HCT116 (cell line): ENCODE results near the gene TMEM129. TPM values are rescaled to one million over a fixed set of nuclear protein-coding genes. Genes with fewer than 3 reads are reported as not detected.

ENCODE experiments used
- ATAC-seq: fragments of 200-7000 bp; cut with Tn5 transposase; 2 replicates; pipeline ENCODE4 v1.9.1; 2020; ENCODE audit warnings: mild to moderate bottlenecking, moderate library complexity
- BruUV-seq: library from RNA; stranded (reverse); fragments of 400-500 nt; replicated peaks from 2 replicates; lab custom pipeline; 2021; lab: Mats Ljungman, UMichigan
- CTCF ChIA-PET: fragments of 300-600 bp; sonication (Branson Sonifier 250); formaldehyde crosslinking; loops from one replicate; lab custom pipeline; 2021; ENCODE audit warnings: antibody characterized with exemption; lab: Charles Lee
- POLR2A ChIA-PET: fragments of 300-600, 350-600 bp; sonication (Branson Sonifier 250); formaldehyde crosslinking; loops from one replicate; lab custom pipeline; 2021; ENCODE audit warnings: antibody characterized with exemption; lab: Charles Lee
- RAD21 ChIA-PET, 2 experiments: fragments of 300-600 bp; sonication (Branson Sonifier 250); formaldehyde crosslinking; loops; one replicate each; lab custom pipeline; 2023; ENCODE audit warnings: low total read pairs in 2 of 2; ENCODE audit not compliant: uncharacterized antibody in 2 of 2, unreplicated experiment in 2 of 2, low non-redundant PET in 1 of 2; lab: Charles Lee
- DNase-seq: peaks from one replicate; pipeline ENCODE4 v3.0.0-alpha.2; 2010; ENCODE audit warnings: low read depth, low spot score
- H2AFZ ChIP-seq: fragments of 200-600 bp; shearing (Covaris generic), sonication (generic); 2 replicates; pipeline ENCODE4 v1.6.1; 2017; ENCODE audit warnings: low read depth, mixed run types, mixed read lengths, antibody characterized with exemption, low read length; ENCODE audit not compliant: poor library complexity, severe bottlenecking
- H3K27ac ChIP-seq: 2 replicates; pipeline ENCODE4 v1.5.1; 2012; ENCODE audit warnings: low read depth, low read length
- H3K27me3 ChIP-seq: fragments of 200-600 bp; sonication (generic); 2 replicates; pipeline ENCODE4 v1.6.1; 2016; ENCODE audit warnings: mixed run types, low read length, mixed read lengths; ENCODE audit not compliant: insufficient read depth
- H3K36me3 ChIP-seq, 2 experiments: fragments of 200-500 bp in 1 of 2; fragments of 200-600 bp in 1 of 2; sonication (Bioruptor generic) in 1 of 2; sonication (generic) in 1 of 2; 2 replicates each; pipeline versions ENCODE4 v1.5.1 to v1.6.1; 2014 to 2016; ENCODE audit warnings: low read length in 2 of 2, inconsistent platforms in 1 of 2, mixed read lengths in 1 of 2, mixed run types in 1 of 2; ENCODE audit not compliant: insufficient read depth in 2 of 2, control insufficient read depth in 1 of 2
- H3K4me1 ChIP-seq, 2 experiments: fragments of 200-600 bp in 1 of 2; sonication (generic) in 1 of 2; 2 replicates each; pipeline versions ENCODE4 v1.5.1 to v1.6.1; 2012 to 2017; ENCODE audit warnings: low read length in 2 of 2, inconsistent platforms in 1 of 2, mild to moderate bottlenecking in 1 of 2, mixed read lengths in 1 of 2, mixed run types in 1 of 2, moderate library complexity in 1 of 2; ENCODE audit not compliant: insufficient read depth in 2 of 2, control insufficient read depth in 1 of 2
- H3K4me2 ChIP-seq: fragments of 200-600 bp; sonication (generic); 2 replicates; pipeline ENCODE4 v1.6.1; 2017; ENCODE audit warnings: mixed run types, low read length, mixed read lengths
- H3K4me3 ChIP-seq, 2 experiments: fragments of 200-600 bp in 1 of 2; sonication (generic) in 1 of 2; replicated peaks in 1 of 2; 2 replicates each; pipeline ENCODE4 v1.5.1; 2011 to 2016; ENCODE audit warnings: low read length in 2 of 2, control low read depth in 1 of 2, low read depth in 1 of 2, mild to moderate bottlenecking in 1 of 2, mixed read lengths in 1 of 2, mixed run types in 1 of 2
- H3K79me2 ChIP-seq: fragments of 200-600 bp; sonication (generic); 2 replicates; pipeline ENCODE4 v1.6.1; 2017; ENCODE audit warnings: mild to moderate bottlenecking, mixed run types, low read length, moderate library complexity, mixed read lengths; ENCODE audit not compliant: insufficient read depth
- H3K9ac ChIP-seq: fragments of 200-600 bp; sonication (generic); 2 replicates; pipeline ENCODE4 v1.6.1; 2016; ENCODE audit warnings: low read length, mixed read lengths
- H3K9me2 ChIP-seq: fragments of 200-600 bp; sonication (generic), shearing (Covaris generic); 2 replicates; pipeline ENCODE4 v1.6.1; 2017; ENCODE audit warnings: mixed run types, mild to moderate bottlenecking, moderate library complexity; ENCODE audit not compliant: insufficient read depth
- H3K9me3 ChIP-seq, 2 experiments: fragments of 200-500 bp in 1 of 2; fragments of 200-600 bp in 1 of 2; sonication (Bioruptor generic) in 1 of 2; sonication (generic) in 1 of 2; 2 replicates each; pipeline ENCODE4 v1.6.1; 2014 to 2017; ENCODE audit warnings: low read length in 2 of 2, mixed read lengths in 2 of 2, inconsistent platforms in 1 of 2, low read depth in 1 of 2, mild to moderate bottlenecking in 1 of 2, mixed run types in 1 of 2, moderate library complexity in 1 of 2; ENCODE audit not compliant: control insufficient read depth in 1 of 2, insufficient read depth in 1 of 2
- H4K20me1 ChIP-seq: fragments of 200-600 bp; sonication (generic), shearing (Covaris generic); 2 replicates; pipeline ENCODE4 v1.6.1; 2017; ENCODE audit warnings: mixed run types, mild to moderate bottlenecking, moderate library complexity; ENCODE audit not compliant: insufficient read depth
- CBX3 ChIP-seq: IDR thresholded peaks from 2 replicates; pipeline ENCODE4 v1.6.1; 2012; ENCODE audit warnings: low read depth
- CTCF ChIP-seq, 3 experiments: fragments of 200-600 bp in 1 of 3; sonication (generic) in 1 of 3; IDR thresholded peaks in 2 of 3; conservative IDR thresholded peaks in 1 of 3; 2 replicates each; pipeline ENCODE4 v1.5.1; 2012 to 2017; ENCODE audit warnings: low read depth in 2 of 3, low read length in 2 of 3, antibody characterized with exemption in 1 of 3, borderline replicate concordance in 1 of 3, control low read depth in 1 of 3, mild to moderate bottlenecking in 1 of 3, mixed read lengths in 1 of 3, mixed run types in 1 of 3, moderate library complexity in 1 of 3; ENCODE audit not compliant: insufficient read depth in 1 of 3
- EZH2phosphoT487 ChIP-seq: fragments of 200-600 bp; IDR thresholded peaks from 2 replicates; pipeline ENCODE4 v1.6.1; 2018; ENCODE audit warnings: antibody characterized with exemption, borderline replicate concordance
- JUND ChIP-seq: IDR thresholded peaks from 2 replicates; pipeline ENCODE4 v1.6.1; 2012
- POLR2A ChIP-seq: IDR thresholded peaks from 2 replicates; pipeline ENCODE4 v1.7.0; 2011; ENCODE audit warnings: borderline replicate concordance; ENCODE audit not compliant: insufficient read depth, insufficient read length; ENCODE audit errors: extremely low read depth
- POLR2AphosphoS5 ChIP-seq: IDR thresholded peaks from 2 replicates; pipeline ENCODE4 v1.6.1; 2011; ENCODE audit warnings: mild to moderate bottlenecking, low read depth, low read length, moderate library complexity
- RAD21 ChIP-seq: IDR thresholded peaks from 2 replicates; pipeline ENCODE4 v1.6.1; 2012; ENCODE audit warnings: low read depth, mild to moderate bottlenecking
- REST ChIP-seq: IDR thresholded peaks from 2 replicates; pipeline ENCODE4 v1.6.1; 2012; ENCODE audit warnings: low read depth
- ZBTB33 ChIP-seq: IDR thresholded peaks from 2 replicates; pipeline ENCODE4 v1.6.1; 2011; ENCODE audit warnings: mild to moderate bottlenecking, low read length, moderate library complexity; ENCODE audit not compliant: insufficient replicate concordance; ENCODE audit errors: extremely low read depth
- ZFX ChIP-seq: fragments of 450-650 bp; IDR thresholded peaks from 2 replicates; pipeline ENCODE4 v1.6.1; 2017
- intact Hi-C: fragments of 100-400 bp; cut with micrococcal nuclease; formaldehyde crosslinking; loops from 2 replicates; pipeline ENCODE4 v1.10.0; 2022
- total RNA-seq: library from RNA; stranded (reverse); gene quantifications from one replicate; pipeline ENCODE4 v1.2.1, GENCODE V29; 2021; ENCODE audit not compliant: unreplicated experiment

TMEM129 gene
- total RNA-seq, 1 experiment from 2014 or later: 29.4 TPM

- BruUV-seq: no TSS peak
- no peaks in the 10 kb centered on the region for H3K4me1 ChIP-seq
- ChIA-PET CTCF (no interaction called here), RAD21 (no interaction called here), POLR2A (no interaction called here)
- TF ChIP-seq REST: no peak
- no peak for TF ChIP-seq ZFX
- no peak for TF ChIP-seq CTCF (IDR thresholded peaks at IDR 0.05 in 2 of 3, conservative IDR thresholded peaks at IDR 0.05 in 1 of 3; ENCODE audit: borderline replicate concordance in 1 of 3, insufficient read depth in 1 of 3, low read depth in 2 of 3, low read length in 2 of 3)
- TF ChIP-seq CBX3: no peak
- no peak for TF ChIP-seq ZBTB33
- no peak for TF ChIP-seq POLR2A
- TF ChIP-seq POLR2AphosphoS5: no peak; the same call in 1 of the 2 replicates
- TF ChIP-seq RAD21: no peak
- no peak for TF ChIP-seq JUND
- TF ChIP-seq EZH2phosphoT487: no peak
- no peak overlapping the region for H3K27ac ChIP-seq
- DNase-seq (no peak), ATAC-seq (no peak)
- no peak overlapping the region for H3K9ac ChIP-seq
- no peak overlapping the region for H3K4me3 ChIP-seq
- H3K79me2 ChIP-seq: peaks cover 9% of the 10 kb centered on the region; the same call in 1 of the 2 replicates
- no peaks in the 10 kb centered on the region for H4K20me1 ChIP-seq
- H3K27me3 ChIP-seq: no peaks in the 10 kb centered on the region
- H3K9me3 ChIP-seq: peaks cover 18 to 20% of the 10 kb centered on the region in 2 experiments; a peak in 2 of 4 replicates
- H3K9me2 ChIP-seq: no peaks in the 10 kb centered on the region
- no peak overlapping the region for H3K4me2 ChIP-seq
- peaks cover 26 to 79% of the 10 kb centered on the region in 2 experiments for H3K36me3 ChIP-seq
- no peak overlapping the region for H2AFZ ChIP-seq
- intact Hi-C loops: no loop called here
Measured at GRCh38 chr4:1739358-1739757, 18.2 kb upstream of the TMEM129 start.
